HL-60/S4 (cell line): ENCODE data around the gene IFNW1.
"Not testable (repeated sequence)": the region's sequence is repeated elsewhere in the genome, so short reads cannot be mapped to it uniquely, and the experiment has no call there.

ENCODE experiments used
- in situ Hi-C: fragments of 300-500 bp; cut with MboI; formaldehyde crosslinking; loops from 2 replicates; pipeline ENCODE4 v1.14.3; 2022; ENCODE audit warnings: low sequenced_read_pairs

Gene IFNW1

GRCh38 chr9:21141427-21141882 lies at the start of gene IFNW1:
Gene IFNW1 (minus strand): TSS chr9:21141832. CDS start chr9:21141570, 262 bp downstream.
- in situ Hi-C loops: no loop called here

DNA sequence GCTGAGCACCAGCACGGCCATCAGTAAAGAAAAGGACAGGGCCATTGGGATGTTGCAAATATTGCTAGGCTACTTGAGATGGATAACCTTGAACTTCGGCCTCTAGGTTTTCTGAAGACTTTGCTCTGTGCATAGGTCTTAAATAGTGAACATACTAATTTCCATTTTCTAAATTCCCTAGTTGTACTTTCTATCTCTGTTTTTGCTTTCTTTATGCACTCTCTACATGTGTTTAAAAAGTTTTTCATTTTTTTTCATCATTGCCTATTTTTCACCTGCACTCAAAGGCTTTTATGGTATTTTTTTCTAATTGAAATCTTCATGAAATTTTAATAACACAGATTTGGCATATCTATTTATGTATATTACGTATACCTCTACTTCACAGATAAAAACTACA lies 45.9 kb upstream of the IFNW1 start, which contains the start of gene IFNA4:
TSS of gene IFNA4 (minus strand) at position 101 of the 400 bp plus-strand sequence. CDS start at position 45, 56 bp downstream.
- in situ Hi-C loops: not testable (repeated sequence)

DNA sequence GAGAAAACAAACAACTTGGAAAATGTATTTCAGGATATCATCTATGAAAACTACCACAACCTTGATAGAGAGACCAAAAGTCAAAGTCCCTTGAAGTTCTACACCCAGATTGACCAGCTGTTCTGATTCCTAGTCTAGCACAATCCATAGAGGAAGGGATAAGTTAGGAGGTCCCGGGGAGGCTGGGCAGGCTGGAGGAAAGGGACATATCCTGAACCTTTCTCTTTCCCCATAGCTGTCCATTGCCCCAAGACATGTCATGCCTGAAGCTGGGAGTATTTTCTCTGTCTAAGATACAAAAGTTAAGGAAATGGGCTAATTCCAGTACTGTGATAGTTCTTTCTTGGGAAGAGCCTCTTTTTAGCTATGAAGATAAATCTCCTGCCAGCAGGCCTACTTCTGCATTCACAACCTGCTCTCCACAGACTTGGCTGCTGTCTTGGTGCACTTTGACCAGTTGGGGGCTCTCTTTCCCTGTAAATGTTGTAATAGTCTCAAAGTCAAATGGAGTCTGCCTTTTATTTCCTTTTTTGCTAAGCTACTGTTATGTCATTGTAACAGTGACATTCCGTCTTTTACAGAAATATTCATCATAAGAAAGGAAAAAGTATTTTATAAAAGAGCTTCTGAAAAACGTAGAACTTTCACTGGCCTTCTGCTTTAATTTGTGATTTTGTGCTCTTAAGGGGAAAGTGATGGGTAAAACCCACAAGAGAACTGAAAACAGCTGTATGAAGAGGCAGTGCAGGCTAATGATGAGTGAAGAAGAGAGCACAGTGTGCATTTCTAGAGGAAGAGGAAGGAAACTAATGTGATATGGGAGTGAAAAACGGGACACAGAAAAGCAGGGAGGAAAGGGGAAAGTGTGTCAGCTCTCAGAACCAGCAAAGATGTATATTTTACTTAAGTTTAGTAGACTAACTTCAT lies 41.4 kb upstream of the IFNW1 start:
- in situ Hi-C loops: not testable (repeated sequence)

- in situ Hi-C loops: no loop called here
Measured at GRCh38 chr9:21174671-21175070, 33.0 kb upstream of the IFNW1 start.

DNA sequence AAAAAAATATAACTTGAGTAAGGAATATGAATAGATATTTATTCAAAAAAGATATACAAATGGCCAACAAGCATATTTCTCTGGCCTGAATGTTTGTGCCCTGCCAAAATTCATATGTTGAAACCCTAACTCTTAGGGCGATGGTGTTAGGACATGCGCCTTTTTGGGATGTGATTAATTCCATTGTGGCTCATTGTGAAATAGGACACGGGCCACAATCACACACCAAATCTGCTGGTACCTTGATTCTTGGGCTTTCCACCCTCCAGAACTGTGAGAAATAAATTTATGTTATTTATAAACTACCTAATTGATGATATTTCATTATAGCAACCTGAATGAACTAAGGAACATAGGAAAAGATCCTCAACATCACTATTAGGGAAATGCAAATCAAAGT lies 30.5 kb upstream of the IFNW1 start:
- in situ Hi-C loops: no loop called here

DNA sequence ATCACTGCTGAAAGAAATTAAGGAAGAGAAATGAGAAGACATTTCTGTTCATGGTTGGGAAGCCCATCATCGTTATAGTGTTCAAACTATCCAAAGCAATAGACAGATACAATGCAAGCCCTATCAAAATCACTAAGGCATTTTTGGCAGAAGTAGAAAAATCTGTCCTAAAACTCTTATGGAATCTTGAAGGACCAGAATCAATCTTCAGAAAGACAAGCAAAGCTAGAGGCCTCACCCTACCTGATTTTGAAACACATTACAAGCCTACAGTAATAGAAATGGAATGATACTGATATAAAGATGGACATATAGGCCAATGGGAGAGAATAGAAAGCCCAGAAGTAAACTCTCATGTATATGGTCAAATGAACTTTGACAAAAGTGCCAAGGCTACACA lies 29.7 kb upstream of the IFNW1 start:
- in situ Hi-C loops: no loop called here

DNA sequence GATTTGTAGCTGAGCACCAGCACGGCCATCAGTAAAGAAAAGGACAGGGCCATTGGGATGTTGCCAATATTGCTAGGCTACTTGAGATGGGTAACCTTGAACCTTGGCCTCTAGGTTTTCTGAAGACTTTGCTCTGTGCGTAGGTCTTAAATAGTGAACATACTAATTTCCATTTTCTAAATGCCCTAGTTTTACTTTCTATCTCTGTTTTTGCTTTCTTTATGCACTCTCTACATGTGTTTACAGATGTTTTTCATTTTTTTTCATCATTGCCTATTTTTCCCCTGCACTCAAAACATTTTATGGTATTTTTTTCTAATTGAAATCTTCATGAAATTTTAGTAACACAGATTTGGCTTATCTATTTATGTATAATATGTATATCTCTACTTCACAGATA lies 24.9 kb upstream of the IFNW1 start, which contains the start of gene IFNA21:
TSS of gene IFNA21 (minus strand) at position 101 of the 400 bp plus-strand sequence. CDS start at position 53, 48 bp downstream.
- in situ Hi-C loops: not testable (repeated sequence)

- in situ Hi-C loops: no loop called here
Measured at GRCh38 chr9:21165516-21165915, 23.9 kb upstream of the IFNW1 start.

DNA sequence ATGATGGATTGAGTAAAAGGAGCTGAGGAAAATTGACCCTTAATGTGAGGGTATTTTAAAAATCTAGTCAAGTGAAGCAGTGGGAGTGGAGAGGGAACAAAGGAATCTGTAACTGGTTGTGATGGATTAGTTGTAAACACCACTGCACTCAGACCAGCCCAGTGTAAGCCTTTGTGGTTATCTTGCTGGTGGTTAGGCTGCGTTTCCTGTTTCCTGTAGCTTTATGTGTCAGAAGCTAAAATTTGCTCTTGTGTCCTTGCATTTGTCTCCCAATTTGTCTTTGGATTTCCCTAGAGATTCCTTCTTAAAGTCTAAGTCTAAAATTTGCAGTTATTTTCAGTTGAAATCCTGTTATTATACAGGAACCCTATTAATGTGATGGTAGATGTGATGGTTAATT lies 18.5 kb upstream of the IFNW1 start:
- in situ Hi-C loops: no loop called here

- in situ Hi-C loops: no loop called here
Measured at GRCh38 chr9:21155501-21155900, 13.9 kb upstream of the IFNW1 start.

DNA sequence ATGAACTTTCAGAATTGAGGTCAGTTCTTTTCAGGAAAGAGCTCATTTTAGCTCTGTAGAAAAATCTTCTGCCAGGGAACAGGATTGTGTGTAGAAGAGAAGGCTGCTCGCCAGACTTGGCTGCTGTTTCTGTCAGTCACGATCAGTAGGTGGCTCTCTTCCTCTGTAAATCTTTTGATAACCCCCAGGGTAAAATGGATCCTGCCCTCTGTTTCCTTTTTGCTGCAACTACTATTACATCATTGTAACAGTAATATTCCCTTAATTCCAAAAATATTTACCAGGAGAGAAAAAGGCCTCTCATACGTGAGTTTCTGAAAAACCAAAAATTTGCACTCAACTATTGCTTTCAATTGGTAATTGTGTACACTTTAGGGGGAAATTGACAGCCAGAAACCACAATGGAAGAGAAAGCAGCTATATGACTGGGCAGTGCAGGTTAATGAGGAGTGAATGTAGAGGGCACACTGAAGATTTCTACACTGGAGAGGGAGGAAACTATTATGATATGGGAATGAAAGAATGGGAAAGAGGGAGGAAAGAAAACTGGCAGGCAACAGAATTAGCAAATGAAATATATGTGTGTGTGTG lies 12.5 kb upstream of the IFNW1 start:
- in situ Hi-C loops: no loop called here

DNA sequence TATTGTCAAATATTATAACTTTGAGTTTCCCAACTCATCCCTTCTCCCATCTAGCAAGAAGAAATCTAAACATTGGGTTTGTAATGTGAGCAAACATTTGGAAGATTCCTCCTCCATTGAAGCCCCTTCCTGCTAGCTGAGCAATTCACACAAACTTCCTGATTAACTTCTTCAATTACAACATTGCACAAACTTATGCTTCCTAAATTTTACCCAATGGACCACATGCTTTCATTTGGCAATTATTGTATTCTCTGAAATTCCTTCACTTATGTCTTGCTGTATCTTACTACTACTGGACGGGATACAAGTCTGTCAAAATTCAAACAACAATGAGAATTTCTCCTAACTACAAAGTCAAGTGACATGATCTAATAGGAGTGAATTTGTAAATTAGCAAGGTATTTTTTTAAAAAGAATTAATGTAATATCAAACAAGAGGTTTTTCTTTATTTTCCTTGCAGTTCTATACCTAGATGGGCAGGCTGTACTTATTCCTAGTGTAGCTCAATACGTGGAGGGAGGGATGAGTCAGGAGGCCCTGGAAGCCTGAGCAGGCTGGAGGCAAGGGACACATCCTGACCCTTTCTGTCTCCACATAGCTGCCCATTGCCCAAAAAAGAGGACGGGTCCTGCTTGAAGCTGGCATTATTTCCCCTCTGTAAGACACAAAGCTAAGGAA lies 11.8 kb upstream of the IFNW1 start:
- in situ Hi-C loops: no loop called here

GRCh38 chr9:21144603-21145002 lies 3.0 kb upstream of the IFNW1 start:
- in situ Hi-C loops: no loop called here

DNA sequence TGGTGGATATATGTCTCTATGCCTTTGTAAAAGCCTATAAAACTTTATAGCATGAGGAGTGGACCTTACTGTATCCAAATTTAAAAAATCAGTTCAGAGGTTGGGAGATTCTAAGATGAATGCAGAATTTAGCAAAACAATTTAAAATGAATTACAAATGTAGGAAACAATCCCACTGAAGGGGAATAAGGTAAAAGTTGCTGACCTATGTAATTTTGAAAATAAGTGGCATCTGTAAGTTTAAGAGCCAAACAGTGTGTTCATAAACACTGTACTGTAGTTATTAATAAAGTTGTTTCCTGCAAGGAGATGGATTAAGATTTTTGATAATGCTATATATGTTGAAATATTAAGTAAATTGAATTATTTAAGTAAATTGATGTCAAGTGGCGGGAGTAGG lies 4.6 kb downstream of the IFNW1 start:
- in situ Hi-C loops: no loop called here

GRCh38 chr9:21135736-21136135 lies 5.9 kb downstream of the IFNW1 start:
- in situ Hi-C loops: no loop called here

GRCh38 chr9:21128186-21128585 lies 13.4 kb downstream of the IFNW1 start:
- in situ Hi-C loops: not testable (repeated sequence)

DNA sequence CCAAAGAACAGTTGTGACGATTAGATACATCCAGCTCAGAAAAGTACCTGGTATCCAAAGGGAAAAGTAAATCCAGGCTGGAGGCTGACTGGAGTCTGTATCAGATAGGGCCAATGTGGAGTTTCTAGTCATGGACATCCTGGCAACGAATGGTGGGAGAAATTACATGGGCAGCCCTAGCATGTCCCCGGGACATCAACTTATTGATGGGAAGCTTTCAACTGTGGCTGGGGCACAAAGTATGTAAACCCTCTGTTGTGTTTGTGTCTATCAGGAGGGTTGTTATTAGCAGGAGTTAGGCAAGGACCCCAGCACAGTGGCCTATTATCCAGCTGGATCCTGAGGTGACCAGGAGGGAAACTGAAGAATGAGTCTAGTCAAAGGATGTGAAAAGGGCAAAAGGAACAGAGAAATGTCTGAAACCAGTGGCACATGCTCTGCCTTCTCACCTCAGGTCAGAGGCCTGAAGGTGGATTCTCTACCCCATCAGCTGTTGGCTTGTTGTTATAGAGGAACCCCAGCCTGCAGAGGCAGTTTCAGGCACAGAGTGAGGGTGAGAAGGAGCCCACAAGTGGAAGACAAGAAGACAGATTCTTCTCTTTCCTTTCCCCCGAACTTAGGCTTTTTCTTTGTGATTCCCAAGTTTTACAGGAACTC lies 19.9 kb downstream of the IFNW1 start:
- in situ Hi-C loops: no loop called here

DNA sequence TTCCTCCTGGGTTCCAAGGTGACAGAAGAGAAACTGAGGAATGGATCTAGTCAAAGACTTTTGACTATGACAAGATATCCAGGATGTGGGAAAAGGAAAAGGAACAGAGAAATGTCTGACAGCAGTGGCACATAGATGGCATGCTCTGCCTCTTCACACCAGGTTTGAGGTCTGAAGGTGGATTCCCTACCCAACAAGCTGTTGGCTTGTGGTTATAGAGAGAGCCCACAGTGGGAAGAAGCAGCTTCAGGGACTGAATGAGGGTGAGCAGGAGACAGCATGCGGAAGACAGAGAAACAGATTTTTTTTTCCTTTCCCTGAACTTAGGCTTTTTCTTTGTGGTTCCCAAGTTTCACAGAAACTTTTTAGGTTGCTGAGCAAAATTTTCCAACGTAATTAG lies 20.6 kb downstream of the IFNW1 start:
- in situ Hi-C loops: no loop called here

DNA sequence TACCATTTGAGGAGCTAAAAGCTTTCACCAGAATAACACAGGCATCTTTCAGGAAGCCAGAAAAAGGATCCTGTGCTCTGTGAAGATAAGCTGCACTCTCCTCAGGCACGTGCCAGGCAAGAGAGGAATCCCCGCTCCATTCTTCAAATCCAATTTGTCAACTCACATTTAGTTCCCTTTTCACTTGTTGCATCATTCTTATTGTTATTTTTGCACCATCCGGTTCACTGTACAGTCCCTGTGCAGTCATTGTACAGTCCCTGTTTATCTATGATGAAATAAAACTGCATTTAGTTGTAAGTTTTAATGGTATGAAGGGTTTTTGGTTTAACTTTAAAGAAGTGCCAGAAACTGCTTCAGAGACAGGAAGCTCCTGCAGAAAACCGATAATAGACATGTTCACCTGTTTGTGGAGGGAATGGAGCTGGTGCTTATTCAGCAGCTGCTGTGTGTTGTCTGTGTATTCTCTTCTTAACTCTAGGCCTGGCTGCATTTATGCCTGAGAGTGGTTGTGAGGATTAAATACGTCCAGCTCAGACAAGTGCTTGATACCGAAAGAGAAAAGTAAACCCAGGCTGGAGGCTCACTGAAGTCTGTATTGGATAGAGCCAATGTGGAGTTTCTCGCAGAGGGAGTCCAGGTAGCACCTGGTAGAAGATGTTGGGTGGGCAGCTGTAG lies 22.4 kb downstream of the IFNW1 start:
- in situ Hi-C loops: no loop called here

DNA sequence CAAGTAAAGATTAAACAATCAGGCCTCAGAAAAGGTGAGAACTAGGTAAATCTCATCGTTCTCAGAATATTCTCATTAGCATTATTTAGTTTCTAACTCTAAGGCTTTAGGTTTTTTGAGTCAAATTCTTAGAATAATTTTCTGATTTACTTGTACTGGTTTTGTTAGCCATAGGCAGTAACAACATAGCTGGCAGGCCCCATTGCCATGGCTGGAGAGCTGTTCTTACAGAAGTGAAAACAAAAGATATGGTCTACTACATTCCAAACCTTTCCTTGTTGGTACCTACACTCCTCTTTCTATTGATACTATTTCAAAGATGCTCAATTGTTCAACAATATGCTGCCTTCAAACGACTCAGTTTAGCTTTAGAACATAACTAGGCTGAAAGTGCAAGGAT lies 27.3 kb downstream of the IFNW1 start:
- in situ Hi-C loops: no loop called here
